Subcutaneous abdominal adipose tissue (tissue), 5 donors: ENCODE measurements around the gene MKRN2.

Experiments used
- H3K27ac ChIP-seq: one replicate; pipeline ENCODE4 v1.7.0; 2013; ENCODE audit warnings: low read depth, mild to moderate bottlenecking, inconsistent platforms, low read length, moderate library complexity
- H3K27me3 ChIP-seq, 5 donors: one replicate each; pipeline ENCODE4 v1.7.0; 2013; ENCODE audit warnings: low read length in 5 of 5, inconsistent platforms in 1 of 5; ENCODE audit not compliant: control insufficient read depth in 5 of 5, insufficient read depth in 4 of 5
- H3K36me3 ChIP-seq, 5 donors: one replicate each; pipeline ENCODE4 v1.7.0; 2013; ENCODE audit warnings: low read length in 5 of 5; ENCODE audit not compliant: control insufficient read depth in 5 of 5, insufficient read depth in 5 of 5
- H3K4me1 ChIP-seq, 5 donors: one replicate each; pipeline ENCODE4 v1.7.0; 2013; ENCODE audit warnings: low read length in 5 of 5, mild to moderate bottlenecking in 3 of 5, moderate library complexity in 1 of 5; ENCODE audit not compliant: control insufficient read depth in 5 of 5, insufficient read depth in 5 of 5
- H3K4me3 ChIP-seq, 5 donors: one replicate each; pipeline ENCODE4 v1.7.0; 2013; ENCODE audit warnings: low read length in 5 of 5, low read depth in 1 of 5
- H3K9ac ChIP-seq, 5 donors: one replicate each; pipeline ENCODE4 v1.7.0; 2013; ENCODE audit warnings: low read length in 5 of 5, mild to moderate bottlenecking in 4 of 5, moderate library complexity in 3 of 5
- H3K9me3 ChIP-seq, 5 donors: one replicate each; pipeline ENCODE4 v1.7.0; 2013; ENCODE audit warnings: low read length in 5 of 5; ENCODE audit not compliant: control insufficient read depth in 5 of 5
- donor health status: healthy.
- donor health status: healthy.
- donor health status: healthy.
- donor health status: healthy.
- donor health status: healthy.

Gene MKRN2

DNA sequence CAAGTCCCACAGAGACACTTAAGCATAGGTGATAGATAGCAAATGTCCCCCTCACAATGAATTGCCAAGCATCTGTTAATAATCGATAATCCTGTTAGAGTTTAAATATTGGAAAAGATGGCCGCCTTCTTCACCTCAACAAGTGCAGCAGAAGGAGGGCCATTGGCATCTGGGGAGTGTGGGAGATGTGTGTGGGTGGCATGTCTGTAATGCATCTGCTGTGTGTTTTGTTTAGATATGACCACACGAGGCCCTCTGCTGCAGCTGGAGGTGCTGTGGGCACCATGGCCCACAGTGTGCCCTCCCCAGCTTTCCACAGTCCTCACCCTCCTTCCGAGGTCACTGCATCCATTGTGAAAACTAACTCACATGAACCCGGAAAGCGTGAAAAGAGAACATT lies 12.9 kb downstream of the MKRN2 start:
- Histone ChIP-seq H3K27me3 (no peaks in the 10 kb centered on the region), H3K4me3 (no peak overlapping the region), H3K27ac (no peak overlapping the region), H3K9me3 (peaks cover 0 to 12% (median 8%) of the 10 kb centered on the region in 5 donors), H3K9ac (no peak overlapping the region), H3K36me3 (peaks cover 13 to 60% (median 48%) of the 10 kb centered on the region in 5 donors), H3K4me1 (peaks cover under 1 to 11% (median 3%) of the 10 kb centered on the region in 5 donors)

DNA sequence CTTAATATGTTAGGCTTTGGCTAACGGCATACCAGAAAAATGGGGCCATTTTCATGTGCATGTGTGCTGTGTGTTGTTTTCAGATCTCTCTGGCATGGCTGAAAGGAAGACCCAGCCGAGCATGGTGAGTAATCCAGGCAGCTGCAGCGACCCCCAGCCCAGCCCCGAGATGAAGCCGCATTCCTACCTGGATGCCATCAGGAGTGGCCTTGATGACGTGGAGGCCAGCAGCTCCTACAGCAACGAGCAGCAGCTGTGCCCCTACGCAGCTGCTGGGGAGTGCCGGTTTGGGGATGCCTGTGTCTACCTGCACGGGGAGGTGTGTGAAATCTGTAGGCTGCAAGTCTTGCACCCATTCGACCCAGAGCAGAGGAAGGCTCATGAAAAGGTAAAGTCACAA lies 15.1 kb downstream of the MKRN2 start:
- peaks cover 3 to 16% (median 12%) of the 10 kb centered on the region in 5 donors for H3K4me1 ChIP-seq
- no peak overlapping the region for H3K9ac ChIP-seq
- H3K27ac ChIP-seq = no peak overlapping the region
- peaks cover 0 to 1% (median 0%) of the 10 kb centered on the region in 5 donors for H3K9me3 ChIP-seq
- no peak overlapping the region for H3K4me3 ChIP-seq
- H3K27me3 ChIP-seq = no peaks in the 10 kb centered on the region
- peaks cover 23 to 82% (median 67%) of the 10 kb centered on the region in 5 donors for H3K36me3 ChIP-seq

DNA sequence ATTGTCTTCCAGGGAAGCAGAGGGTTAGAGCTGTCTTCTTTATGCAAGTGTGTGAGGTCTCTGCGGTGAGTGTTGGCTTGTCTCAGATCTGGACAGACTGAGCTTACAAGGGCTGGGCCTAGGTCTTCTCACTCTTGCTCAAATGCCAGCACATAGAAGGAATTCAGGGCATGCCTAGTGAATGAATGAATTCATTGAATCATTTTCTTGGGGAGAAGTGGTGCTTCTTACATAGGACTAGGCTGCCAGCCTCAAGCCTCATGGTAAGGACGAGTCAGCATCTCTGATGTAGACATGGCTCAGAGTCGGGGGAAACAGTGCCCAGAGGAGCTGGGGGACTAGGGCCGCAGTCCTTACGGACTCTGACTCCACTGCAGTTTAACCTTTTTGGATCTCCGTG lies 17.2 kb downstream of the MKRN2 start:
- H3K36me3 ChIP-seq = peaks cover 25 to 96% (median 76%) of the 10 kb centered on the region in 5 donors
- H3K27ac ChIP-seq = no peak overlapping the region

DNA sequence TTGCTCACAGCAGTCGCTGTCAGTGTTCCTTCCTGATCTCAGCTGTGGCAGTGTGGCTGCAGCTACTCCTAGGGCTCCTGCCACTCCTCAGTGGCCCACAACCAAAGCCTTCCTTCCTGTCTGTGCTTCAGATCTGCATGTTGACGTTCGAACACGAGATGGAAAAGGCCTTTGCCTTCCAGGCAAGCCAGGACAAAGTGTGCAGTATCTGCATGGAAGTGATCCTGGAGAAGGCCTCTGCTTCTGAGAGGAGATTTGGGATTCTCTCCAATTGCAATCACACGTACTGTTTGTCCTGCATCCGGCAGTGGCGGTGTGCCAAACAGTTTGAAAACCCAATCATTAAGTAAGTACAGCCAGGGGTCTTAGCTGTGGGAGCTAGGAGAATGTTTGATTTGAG lies 17.8 kb downstream of the MKRN2 start:
- Histone ChIP-seq H3K36me3 (peaks cover 25 to 96% (median 76%) of the 10 kb centered on the region in 5 donors), H3K4me1 (peaks cover 3 to 20% (median 15%) of the 10 kb centered on the region in 5 donors), H3K9ac (peak overlapping the region in 1 of 5 donors; percentile 7), H3K27me3 (no peaks in the 10 kb centered on the region), H3K9me3 (no peaks in the 10 kb centered on the region), H3K4me3 (no peak overlapping the region), H3K27ac (no peak overlapping the region)

More for the DNA sequence above, 17.2 kb downstream of the MKRN2 start:
- Histone ChIP-seq H3K9me3 (no peaks in the 10 kb centered on the region), H3K4me3 (no peak overlapping the region), H3K27me3 (no peaks in the 10 kb centered on the region), H3K9ac (peak overlapping the region in 1 of 5 donors; percentile 7), H3K4me1 (peaks cover 3 to 16% (median 12%) of the 10 kb centered on the region in 5 donors)

DNA sequence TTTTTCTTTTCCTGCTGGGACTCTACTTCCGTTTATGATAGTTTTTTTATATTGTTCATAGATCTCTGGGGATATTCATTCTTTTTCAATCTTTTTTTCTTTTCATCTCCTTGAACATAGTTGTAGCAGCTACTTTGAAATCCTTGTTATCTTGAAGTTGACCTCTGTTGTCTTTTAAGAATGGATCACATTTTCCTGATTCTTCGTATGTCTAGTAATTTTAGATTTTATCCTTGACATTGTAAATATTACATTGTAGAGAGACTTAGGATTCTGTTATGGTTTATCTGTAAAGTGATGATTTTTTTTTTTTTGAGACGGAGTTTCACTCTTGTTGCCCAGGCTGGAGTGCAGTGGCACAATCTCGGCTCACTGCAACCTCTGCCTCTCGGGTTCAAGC lies 20.5 kb downstream of the MKRN2 start:
- peaks cover 3 to 22% (median 16%) of the 10 kb centered on the region in 5 donors for H3K4me1 ChIP-seq
- H3K9ac ChIP-seq = no peak overlapping the region
- peaks cover 19 to 93% (median 74%) of the 10 kb centered on the region in 5 donors for H3K36me3 ChIP-seq
- no peak overlapping the region for H3K4me3 ChIP-seq
- H3K9me3 ChIP-seq = no peaks in the 10 kb centered on the region
- no peak overlapping the region for H3K27ac ChIP-seq
- no peaks in the 10 kb centered on the region for H3K27me3 ChIP-seq

DNA sequence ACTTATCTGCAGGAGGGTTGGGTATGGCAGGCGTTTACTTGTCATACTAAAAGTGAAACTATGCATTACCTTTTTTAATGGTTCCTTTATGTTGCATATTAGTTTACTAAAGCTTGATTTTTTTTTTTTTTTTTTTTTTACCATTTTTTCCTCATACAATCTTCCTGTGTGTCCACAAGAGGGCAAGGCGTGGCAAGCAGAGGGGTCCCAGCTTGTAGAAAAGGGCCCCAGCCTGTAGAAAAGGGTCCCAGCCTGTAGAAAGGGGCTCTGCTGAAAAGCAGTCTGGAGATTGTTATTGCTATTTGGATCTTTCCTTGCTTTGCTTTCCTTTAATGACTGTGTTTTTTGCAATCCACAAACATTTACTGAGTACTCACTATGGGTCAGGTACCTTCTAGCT lies 21.9 kb downstream of the MKRN2 start:
- no peaks in the 10 kb centered on the region for H3K27me3 ChIP-seq
- H3K9ac ChIP-seq = no peak overlapping the region
- no peak overlapping the region for H3K4me3 ChIP-seq
- no peaks in the 10 kb centered on the region for H3K9me3 ChIP-seq
- peaks cover 24 to 94% (median 76%) of the 10 kb centered on the region in 5 donors for H3K36me3 ChIP-seq
- H3K4me1 ChIP-seq = peaks cover 3 to 21% (median 16%) of the 10 kb centered on the region in 5 donors
- H3K27ac ChIP-seq = no peak overlapping the region

DNA sequence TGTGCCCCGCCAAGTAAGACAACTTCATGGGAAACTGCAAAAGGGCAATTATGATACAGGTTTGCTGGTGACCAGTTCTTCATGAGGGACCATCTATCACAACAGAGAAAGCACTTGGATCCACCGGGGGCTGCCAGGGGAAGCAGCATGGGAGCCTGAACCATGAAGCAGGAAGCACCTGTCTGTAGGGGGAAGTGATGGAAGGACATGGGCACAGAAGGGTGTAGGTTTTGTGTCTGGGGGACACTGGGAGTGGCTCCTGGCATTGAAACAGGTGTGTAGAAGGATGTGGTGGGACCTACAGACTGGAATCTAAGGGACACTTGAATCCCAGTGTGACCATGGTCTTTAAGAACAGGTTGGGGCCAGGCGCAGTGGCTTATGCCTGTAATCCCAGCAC lies 22.6 kb downstream of the MKRN2 start:
- Histone ChIP-seq H3K4me3 (no peak overlapping the region), H3K9ac (peak overlapping the region in 2 of 5 donors; percentile 16 to 44), H3K9me3 (no peaks in the 10 kb centered on the region), H3K27me3 (no peaks in the 10 kb centered on the region), H3K36me3 (peaks cover 24 to 94% (median 76%) of the 10 kb centered on the region in 5 donors), H3K4me1 (peaks cover 1 to 16% (median 12%) of the 10 kb centered on the region in 5 donors), H3K27ac (no peak overlapping the region)

DNA sequence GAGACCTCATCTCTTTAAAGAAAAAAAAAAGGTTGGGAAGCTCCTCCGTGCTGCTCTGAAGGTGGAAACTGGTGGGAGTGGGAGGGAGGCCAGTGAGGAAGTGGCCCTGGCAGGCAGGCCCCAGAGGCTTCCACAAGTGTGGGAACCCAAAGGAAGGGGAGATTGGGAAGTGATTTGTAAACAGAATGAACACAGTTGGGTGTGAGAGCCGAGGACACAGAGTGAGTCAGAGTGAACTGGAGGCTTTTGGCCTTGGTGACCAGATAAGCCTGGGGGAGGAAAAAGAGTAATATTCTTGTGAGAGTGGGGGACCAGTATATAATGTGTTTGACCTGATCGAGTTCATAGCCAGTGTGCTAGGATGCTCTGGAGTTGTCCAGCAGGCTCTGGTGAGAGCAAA lies 23.0 kb downstream of the MKRN2 start:
- H3K4me1 ChIP-seq = peaks cover 0 to 16% (median 10%) of the 10 kb centered on the region in 5 donors
- no peak overlapping the region for H3K4me3 ChIP-seq
- H3K27me3 ChIP-seq = no peaks in the 10 kb centered on the region
- H3K9me3 ChIP-seq = no peaks in the 10 kb centered on the region
- H3K27ac ChIP-seq = no peak overlapping the region
- H3K36me3 ChIP-seq = peaks cover 26 to 94% (median 76%) of the 10 kb centered on the region in 5 donors
- peak overlapping the region in 2 of 5 donors; percentile 16 to 44 for H3K9ac ChIP-seq

DNA sequence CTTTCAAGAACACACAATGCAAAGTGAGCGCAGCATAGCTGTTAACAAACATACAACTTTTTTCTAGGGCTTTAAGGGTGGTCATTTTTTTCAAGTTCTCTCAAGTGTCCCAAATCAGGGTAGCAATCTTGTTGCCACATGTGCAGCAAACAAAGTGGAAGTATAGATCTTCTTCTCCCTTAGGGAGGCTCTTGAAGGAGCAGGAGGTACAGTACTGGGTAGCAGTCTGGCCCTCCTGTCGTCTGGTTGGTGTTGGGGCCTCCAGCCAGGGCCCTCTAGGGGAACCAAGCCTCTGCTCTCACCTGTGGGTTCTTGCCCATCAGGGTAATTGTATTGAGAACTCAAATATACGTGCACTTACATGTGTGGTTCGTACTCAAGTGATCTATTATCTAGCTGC lies 25.8 kb downstream of the MKRN2 start:
- Histone ChIP-seq H3K27me3 (no peaks in the 10 kb centered on the region), H3K9ac (no peak overlapping the region), H3K27ac (no peak overlapping the region), H3K36me3 (peaks cover 18 to 93% (median 77%) of the 10 kb centered on the region in 5 donors), H3K9me3 (no peaks in the 10 kb centered on the region), H3K4me3 (no peak overlapping the region), H3K4me1 (peaks cover 0 to 5% (median 4%) of the 10 kb centered on the region in 5 donors)

DNA sequence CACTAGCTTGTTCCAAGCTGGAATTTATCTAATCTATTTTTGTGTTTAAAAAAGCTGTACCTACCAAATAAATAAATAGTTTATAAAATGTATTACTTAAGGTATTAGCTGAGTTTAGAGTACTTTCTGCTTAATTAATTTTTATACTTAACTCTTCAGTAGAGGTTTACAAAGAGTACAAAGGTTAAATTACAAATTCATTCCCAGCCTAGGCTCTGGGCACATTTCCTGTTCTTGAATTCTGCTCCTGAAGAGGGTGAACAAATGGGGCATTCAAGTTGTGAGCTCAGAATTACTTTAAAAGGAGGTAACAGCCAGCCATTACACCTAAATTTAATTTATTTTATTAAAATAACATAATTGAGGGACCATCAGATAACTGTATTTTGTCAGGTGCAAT lies 26.4 kb downstream of the MKRN2 start:
- Histone ChIP-seq H3K27me3 (no peaks in the 10 kb centered on the region), H3K36me3 (peaks cover 22 to 93% (median 79%) of the 10 kb centered on the region in 5 donors), H3K4me3 (no peak overlapping the region), H3K9me3 (no peaks in the 10 kb centered on the region), H3K4me1 (peaks cover 0 to 5% (median 4%) of the 10 kb centered on the region in 5 donors), H3K27ac (no peak overlapping the region), H3K9ac (peak overlapping the region in 1 of 5 donors; percentile 11)
